GM12891 (cell line): Measurements from ENCODE around the gene SLC26A1.

Experiments used
- DNase-seq: peaks from one replicate; pipeline ENCODE4 v3.0.0; 2011; ENCODE audit warnings: low spot score; ENCODE audit not compliant: insufficient read length
- FAIRE-seq: peaks from 2 replicates; lab custom pipeline; 2011; peaks lifted over from hg19 to GRCh38; lab: Jason Lieb, UNC
- PAX5 ChIP-seq: IDR thresholded peaks from 2 replicates; pipeline ENCODE4 v1.6.1; 2011; ENCODE audit warnings: low read length, moderate library complexity, mild to moderate bottlenecking; ENCODE audit not compliant: insufficient read depth, severe bottlenecking
- POLR2A ChIP-seq: IDR thresholded peaks from 2 replicates; pipeline ENCODE4 v1.6.1; 2011; ENCODE audit warnings: low read depth, low read length, control low read depth
- POLR2AphosphoS5 ChIP-seq: IDR thresholded peaks from 2 replicates; pipeline ENCODE4 v1.6.1; 2011; ENCODE audit warnings: low read depth, low read length, control low read depth
- POU2F2 ChIP-seq: IDR thresholded peaks from 2 replicates; pipeline ENCODE4 v1.6.1; 2011; ENCODE audit warnings: low read depth, mild to moderate bottlenecking, control low read depth, low read length, moderate library complexity
- SPI1 ChIP-seq: IDR thresholded peaks from 2 replicates; pipeline ENCODE4 v1.6.1; 2011; ENCODE audit warnings: low read depth, low read length, control low read depth
- TAF1 ChIP-seq: IDR thresholded peaks from 2 replicates; pipeline ENCODE4 v1.6.1; 2011; ENCODE audit warnings: low read depth, low read length, control low read depth

Gene SLC26A1

GRCh38 chr4:971666-972500, 21.3 kb downstream of the SLC26A1 start:
- FAIRE-seq (no peak), DNase-seq (no peak)
- TF ChIP-seq POLR2A (no peak), PAX5 (no peak), POLR2AphosphoS5 (no peak)

GRCh38 chr4:970854-971520, 22.2 kb downstream of the SLC26A1 start:
- DNase-seq (no peak), FAIRE-seq (no peak)
- no peak for TF ChIP-seq SPI1
- TF ChIP-seq POLR2A: no peak
- TF ChIP-seq POLR2AphosphoS5: no peak
- TF ChIP-seq PAX5: no peak
- TF ChIP-seq POU2F2: no peak
- no peak for TF ChIP-seq TAF1

- TF ChIP-seq POLR2A: no peak
- no peak for TF ChIP-seq POLR2AphosphoS5
- TF ChIP-seq TAF1: no peak
- no peak for TF ChIP-seq PAX5
- no peak for TF ChIP-seq SPI1
- TF ChIP-seq POU2F2: no peak
- FAIRE-seq: no peak
- no peak for DNase-seq
Measured at GRCh38 chr4:970046-970745, 23.0 kb downstream of the SLC26A1 start.

GRCh38 chr4:968621-969394, 24.4 kb downstream of the SLC26A1 start:
- no peak for FAIRE-seq
- TF ChIP-seq POLR2A (no peak), POU2F2 (no peak), SPI1 (no peak), PAX5 (no peak), POLR2AphosphoS5 (no peak), TAF1 (no peak)
- no peak for DNase-seq

- FAIRE-seq (no peak), DNase-seq (no peak)
- no peak for TF ChIP-seq POLR2A
- TF ChIP-seq POU2F2: no peak
- no peak for TF ChIP-seq TAF1
- no peak for TF ChIP-seq SPI1
- TF ChIP-seq POLR2AphosphoS5: no peak
- no peak for TF ChIP-seq PAX5
Measured at GRCh38 chr4:968221-968620, 25.0 kb downstream of the SLC26A1 start.

GRCh38 chr4:967113-968104, 25.8 kb downstream of the SLC26A1 start:
- TF ChIP-seq TAF1: no peak
- no peak for TF ChIP-seq POLR2AphosphoS5
- TF ChIP-seq POLR2A: no peak
- no peak for TF ChIP-seq POU2F2
- TF ChIP-seq PAX5: no peak
- no peak for TF ChIP-seq SPI1
- DNase-seq: no peak
- FAIRE-seq: no peak

- FAIRE-seq (no peak), DNase-seq (no peak)
- TF ChIP-seq TAF1 (no peak), POLR2A (no peak), POLR2AphosphoS5 (no peak), POU2F2 (no peak), PAX5 (no peak), SPI1 (no peak)
Measured at GRCh38 chr4:966266-967112, 26.7 kb downstream of the SLC26A1 start.
